ENCODE results near the gene TRIM63. TPM values are rescaled to one million over a fixed set of nuclear protein-coding genes. Genes with fewer than 3 reads are reported as not detected.
"Not testable (repeated sequence)": the region's sequence is repeated elsewhere in the genome, so short reads cannot be mapped to it uniquely, and the experiment has no call there.

TRIM63 gene
- total RNA-seq, 1 experiment from 2014 or later, result not detected

DNA sequence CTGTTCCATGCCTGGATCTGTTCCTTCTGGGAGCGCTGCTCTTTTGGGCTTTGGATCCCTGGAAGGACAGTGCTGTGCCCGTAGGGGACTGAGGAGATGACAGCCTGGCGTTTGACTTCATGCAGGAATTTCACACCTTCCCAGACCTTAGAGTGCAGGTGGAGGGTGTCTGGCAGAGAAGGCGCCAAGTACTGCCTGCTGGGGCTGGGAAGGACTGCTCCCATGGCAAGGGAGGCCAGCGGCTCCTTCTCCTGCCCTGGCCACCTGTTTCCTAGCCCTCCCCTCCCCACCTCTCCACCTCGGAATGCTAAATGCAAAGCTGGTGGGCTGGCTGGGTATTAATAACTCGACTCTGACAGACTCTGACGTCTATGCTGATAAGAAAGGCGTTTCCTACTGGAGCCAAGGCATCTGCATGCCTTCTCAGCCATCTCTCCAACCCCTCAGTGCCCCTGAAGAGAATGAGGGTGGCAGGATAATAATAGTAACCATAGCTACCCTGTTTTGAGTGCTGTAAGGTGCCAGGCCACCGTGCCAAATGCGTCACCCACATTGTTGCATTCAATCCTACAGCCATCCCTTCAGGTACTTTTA lies 26.7 kb upstream of the TRIM63 start:
- TF ChIP-seq SIN3A (IDR thresholded peaks at IDR 0.05; ENCODE audit: borderline replicate concordance, insufficient read depth, low read depth, low read length), result no peak
- no peak for TF ChIP-seq POLR2AphosphoS5 (IDR thresholded peaks at IDR 0.05; ENCODE audit: low read depth, low read length)
- TF ChIP-seq, protein P1, sequence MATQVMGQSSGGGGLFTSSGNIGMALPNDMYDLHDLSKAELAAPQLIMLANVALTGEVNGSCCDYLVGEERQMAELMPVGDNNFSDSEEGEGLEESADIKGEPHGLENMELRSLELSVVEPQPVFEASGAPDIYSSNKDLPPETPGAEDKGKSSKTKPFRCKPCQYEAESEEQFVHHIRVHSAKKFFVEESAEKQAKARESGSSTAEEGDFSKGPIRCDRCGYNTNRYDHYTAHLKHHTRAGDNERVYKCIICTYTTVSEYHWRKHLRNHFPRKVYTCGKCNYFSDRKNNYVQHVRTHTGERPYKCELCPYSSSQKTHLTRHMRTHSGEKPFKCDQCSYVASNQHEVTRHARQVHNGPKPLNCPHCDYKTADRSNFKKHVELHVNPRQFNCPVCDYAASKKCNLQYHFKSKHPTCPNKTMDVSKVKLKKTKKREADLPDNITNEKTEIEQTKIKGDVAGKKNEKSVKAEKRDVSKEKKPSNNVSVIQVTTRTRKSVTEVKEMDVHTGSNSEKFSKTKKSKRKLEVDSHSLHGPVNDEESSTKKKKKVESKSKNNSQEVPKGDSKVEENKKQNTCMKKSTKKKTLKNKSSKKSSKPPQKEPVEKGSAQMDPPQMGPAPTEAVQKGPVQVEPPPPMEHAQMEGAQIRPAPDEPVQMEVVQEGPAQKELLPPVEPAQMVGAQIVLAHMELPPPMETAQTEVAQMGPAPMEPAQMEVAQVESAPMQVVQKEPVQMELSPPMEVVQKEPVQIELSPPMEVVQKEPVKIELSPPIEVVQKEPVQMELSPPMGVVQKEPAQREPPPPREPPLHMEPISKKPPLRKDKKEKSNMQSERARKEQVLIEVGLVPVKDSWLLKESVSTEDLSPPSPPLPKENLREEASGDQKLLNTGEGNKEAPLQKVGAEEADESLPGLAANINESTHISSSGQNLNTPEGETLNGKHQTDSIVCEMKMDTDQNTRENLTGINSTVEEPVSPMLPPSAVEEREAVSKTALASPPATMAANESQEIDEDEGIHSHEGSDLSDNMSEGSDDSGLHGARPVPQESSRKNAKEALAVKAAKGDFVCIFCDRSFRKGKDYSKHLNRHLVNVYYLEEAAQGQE (IDR thresholded peaks at IDR 0.05; ENCODE audit: insufficient read depth in 1 of 2, low read depth in 2 of 2, low read length in 1 of 2), result no peak
- TF ChIP-seq, protein P2, sequence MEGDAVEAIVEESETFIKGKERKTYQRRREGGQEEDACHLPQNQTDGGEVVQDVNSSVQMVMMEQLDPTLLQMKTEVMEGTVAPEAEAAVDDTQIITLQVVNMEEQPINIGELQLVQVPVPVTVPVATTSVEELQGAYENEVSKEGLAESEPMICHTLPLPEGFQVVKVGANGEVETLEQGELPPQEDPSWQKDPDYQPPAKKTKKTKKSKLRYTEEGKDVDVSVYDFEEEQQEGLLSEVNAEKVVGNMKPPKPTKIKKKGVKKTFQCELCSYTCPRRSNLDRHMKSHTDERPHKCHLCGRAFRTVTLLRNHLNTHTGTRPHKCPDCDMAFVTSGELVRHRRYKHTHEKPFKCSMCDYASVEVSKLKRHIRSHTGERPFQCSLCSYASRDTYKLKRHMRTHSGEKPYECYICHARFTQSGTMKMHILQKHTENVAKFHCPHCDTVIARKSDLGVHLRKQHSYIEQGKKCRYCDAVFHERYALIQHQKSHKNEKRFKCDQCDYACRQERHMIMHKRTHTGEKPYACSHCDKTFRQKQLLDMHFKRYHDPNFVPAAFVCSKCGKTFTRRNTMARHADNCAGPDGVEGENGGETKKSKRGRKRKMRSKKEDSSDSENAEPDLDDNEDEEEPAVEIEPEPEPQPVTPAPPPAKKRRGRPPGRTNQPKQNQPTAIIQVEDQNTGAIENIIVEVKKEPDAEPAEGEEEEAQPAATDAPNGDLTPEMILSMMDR (IDR thresholded peaks at IDR 0.05), result no peak
- TF ChIP-seq TCF7L2 (IDR thresholded peaks at IDR 0.05; ENCODE audit: low read depth, low read length), result no peak
- ChIA-PET CTCF (no interaction called here), POLR2A (no interaction called here)
- H3K4me1 ChIP-seq (ENCODE audit: control insufficient read depth, insufficient read depth, low read length), result peaks cover 3% of the 10 kb centered on the region; the same call in 1 of the 2 replicates
- no peak for DNase-seq (ENCODE audit: low read depth, low spot score)
- no peaks in the 10 kb centered on the region for H3K36me3 ChIP-seq (ENCODE audit: control insufficient read depth, insufficient read depth, low read length)
- no TSS peak for BruUV-seq (replicated peaks)
- intact Hi-C loops (cut with micrococcal nuclease; ENCODE audit: unreplicated experiment), result loop anchor here (10.0 kb wide), 1 partner anchor 59 kb away; no protein-coding TSS in a partner anchor
- no peak overlapping the region for H3K4me3 ChIP-seq (ENCODE audit: low read depth in 2 of 2, low read length in 2 of 2)
- H3K27ac ChIP-seq (ENCODE audit: low read length), result no peak overlapping the region
- in situ Hi-C loops (cut with HindIII; ENCODE audit: low pct_unique_long_range_greater_than_20kb, low sequenced_read_pairs), result no loop called here
- H3K27me3 ChIP-seq (ENCODE audit: control insufficient read depth, insufficient read depth, low read length), result 0 out of 2 replicates have a peak, but pooled peaks cover 4% of the 10 kb centered on the region
- no peak for ATAC-seq
- no peaks in the 10 kb centered on the region for H3K9me3 ChIP-seq (ENCODE audit: control insufficient read depth, insufficient read depth, low read depth, low read length)

GRCh38 chr1:26093569-26093968 lies 26.1 kb upstream of the TRIM63 start:
- DNase-seq (ENCODE audit: low read depth, low spot score); in situ Hi-C loops (cut with HindIII; ENCODE audit: low pct_unique_long_range_greater_than_20kb, low sequenced_read_pairs); H3K9me3 ChIP-seq (ENCODE audit: control insufficient read depth, insufficient read depth, low read depth, low read length); BruUV-seq (replicated peaks); POLR2A ChIA-PET; ATAC-seq; H3K4me1 ChIP-seq (ENCODE audit: control insufficient read depth, insufficient read depth, low read length); H3K27ac ChIP-seq (ENCODE audit: low read length); CTCF ChIA-PET; H3K27me3 ChIP-seq (ENCODE audit: control insufficient read depth, insufficient read depth, low read length); H3K4me3 ChIP-seq (ENCODE audit: low read depth in 2 of 2, low read length in 2 of 2); H3K36me3 ChIP-seq (ENCODE audit: control insufficient read depth, insufficient read depth, low read length): not testable (repeated sequence)
- intact Hi-C loops (cut with micrococcal nuclease; ENCODE audit: unreplicated experiment), result loop anchor here (10.0 kb wide), 1 partner anchor 59 kb away; no protein-coding TSS in a partner anchor

DNA sequence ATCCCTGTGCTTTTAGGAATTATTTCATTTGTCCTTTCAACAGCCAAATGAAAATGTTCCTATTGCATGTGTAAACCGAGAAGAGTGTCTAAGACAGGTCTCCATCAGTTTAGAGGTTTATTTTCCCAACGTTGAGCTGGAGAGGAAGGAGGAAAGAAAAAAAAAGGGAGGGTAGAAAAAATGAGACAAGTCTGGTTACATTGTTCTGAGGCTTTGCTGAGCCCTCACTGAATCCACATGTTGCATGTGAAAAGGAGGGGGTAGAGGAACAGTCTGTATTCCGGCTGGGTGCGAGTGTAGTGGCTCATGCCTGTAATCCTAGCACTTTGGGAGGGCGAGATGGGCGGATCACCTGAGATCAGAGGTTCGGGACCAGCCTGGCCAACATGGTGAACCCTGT lies 25.0 kb upstream of the TRIM63 start:
- H3K9me3 ChIP-seq (ENCODE audit: control insufficient read depth, insufficient read depth, low read depth, low read length), result no peaks in the 10 kb centered on the region
- POLR2A ChIA-PET, result no interaction called here
- H3K4me1 ChIP-seq (ENCODE audit: control insufficient read depth, insufficient read depth, low read length), result peaks cover 3% of the 10 kb centered on the region; the same call in 1 of the 2 replicates
- intact Hi-C loops (cut with micrococcal nuclease; ENCODE audit: unreplicated experiment), result loop anchor here (10.0 kb wide), 1 partner anchor 58 kb away; no protein-coding TSS in a partner anchor
- CTCF ChIA-PET, result no interaction called here
- 0 out of 2 replicates have a peak, but pooled peaks cover 4% of the 10 kb centered on the region for H3K27me3 ChIP-seq (ENCODE audit: control insufficient read depth, insufficient read depth, low read length)
- no peak for TF ChIP-seq TCF7L2 (IDR thresholded peaks at IDR 0.05; ENCODE audit: low read depth, low read length)
- TF ChIP-seq, protein P2 (IDR thresholded peaks at IDR 0.05), result no peak
- TF ChIP-seq POLR2AphosphoS5 (IDR thresholded peaks at IDR 0.05; ENCODE audit: low read depth, low read length), result no peak
- TF ChIP-seq SIN3A (IDR thresholded peaks at IDR 0.05; ENCODE audit: borderline replicate concordance, insufficient read depth, low read depth, low read length), result no peak
- TF ChIP-seq, protein P1 (IDR thresholded peaks at IDR 0.05; ENCODE audit: insufficient read depth in 1 of 2, low read depth in 2 of 2, low read length in 1 of 2), result no peak
- no peak overlapping the region for H3K27ac ChIP-seq (ENCODE audit: low read length)
- DNase-seq (ENCODE audit: low read depth, low spot score) (no peak), ATAC-seq (no peak)
- H3K36me3 ChIP-seq (ENCODE audit: control insufficient read depth, insufficient read depth, low read length), result no peaks in the 10 kb centered on the region
- BruUV-seq (replicated peaks), result no TSS peak
- in situ Hi-C loops (cut with HindIII; ENCODE audit: low pct_unique_long_range_greater_than_20kb, low sequenced_read_pairs), result no loop called here
- no peak overlapping the region for H3K4me3 ChIP-seq (ENCODE audit: low read depth in 2 of 2, low read length in 2 of 2)

All from Panc1 (cell line).